GM21737 (cell line): Measurements from ENCODE around the gene SEMA5A.

Experiments
- ATAC-seq: cut with Tn5 transposase; IDR thresholded peaks from one replicate; pipeline ENCODE4 v1.9.1; 2021; ENCODE audit warnings: mild to moderate bottlenecking, moderate library complexity; ENCODE audit not compliant: unreplicated experiment

Gene SEMA5A

GRCh38 chr5:9340085-9340484 is 205.8 kb downstream of the SEMA5A start:
- no peak for ATAC-seq

DNA sequence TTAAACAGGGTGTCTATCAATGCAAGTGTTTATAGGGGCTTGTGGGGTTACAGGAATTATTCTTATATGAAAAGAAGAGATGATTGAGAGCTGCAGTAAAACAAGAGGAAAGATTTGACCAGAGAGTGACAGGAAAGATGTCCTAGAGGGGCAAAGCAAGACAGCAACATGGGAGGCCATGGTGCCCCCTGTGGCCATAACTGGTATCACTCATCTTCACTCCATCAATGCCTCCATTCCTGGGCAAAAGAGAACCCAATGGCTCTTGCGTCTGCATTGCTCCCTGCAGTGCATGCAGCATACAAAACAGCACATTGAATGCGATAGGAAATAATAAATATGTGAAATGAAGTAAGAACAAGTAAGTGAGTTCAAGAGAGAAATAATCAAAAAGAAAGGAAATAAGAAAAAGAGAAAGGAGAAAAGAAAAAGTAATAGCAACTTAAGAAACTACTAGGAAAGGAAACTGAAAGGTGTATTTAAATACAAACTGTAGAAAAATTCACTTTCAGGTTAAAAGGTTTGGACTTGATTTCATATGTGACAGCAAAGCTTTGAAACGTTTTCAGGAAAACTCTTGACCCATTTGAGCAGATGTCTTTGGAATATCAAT is 206.6 kb downstream of the SEMA5A start:
- no peak for ATAC-seq

- no peak for ATAC-seq
Observed at GRCh38 chr5:9338796-9339195, 207.1 kb downstream of the SEMA5A start.

DNA sequence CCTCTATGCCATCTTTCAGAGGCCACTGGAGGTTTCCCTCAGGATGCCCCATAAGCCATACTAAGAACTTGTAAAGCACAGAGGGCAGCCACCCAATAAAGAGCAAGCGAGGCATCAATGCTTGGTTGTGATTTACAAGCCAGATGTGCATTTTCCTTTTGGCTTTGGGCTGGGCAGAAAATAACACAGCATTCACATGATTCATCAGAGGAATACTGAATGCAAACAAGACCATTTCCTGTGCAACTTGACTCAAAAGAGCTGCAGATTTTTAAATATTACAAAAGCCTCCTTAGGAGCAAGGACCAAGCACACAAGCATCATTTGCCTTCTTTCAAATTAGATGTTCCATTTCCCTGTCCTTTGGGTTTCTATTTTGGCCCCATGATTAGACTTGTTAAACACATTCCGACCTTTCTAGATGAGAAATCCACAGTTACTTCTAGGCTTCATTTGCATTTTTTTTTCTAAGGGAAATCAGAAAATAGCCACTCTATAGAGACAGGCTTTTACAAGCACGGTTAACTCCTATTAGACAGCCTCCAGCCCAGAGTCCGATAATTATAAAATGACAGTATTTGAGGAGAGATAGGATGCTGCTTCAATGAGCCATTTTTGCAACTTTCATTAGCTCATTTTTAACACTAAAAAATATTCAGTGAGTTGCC is 207.8 kb downstream of the SEMA5A start:
- no peak for ATAC-seq

- ATAC-seq, result no peak
Observed at GRCh38 chr5:9335754-9336495, 209.9 kb downstream of the SEMA5A start.

- ATAC-seq, result no peak
Observed at GRCh38 chr5:9335269-9335668, 210.6 kb downstream of the SEMA5A start.

DNA sequence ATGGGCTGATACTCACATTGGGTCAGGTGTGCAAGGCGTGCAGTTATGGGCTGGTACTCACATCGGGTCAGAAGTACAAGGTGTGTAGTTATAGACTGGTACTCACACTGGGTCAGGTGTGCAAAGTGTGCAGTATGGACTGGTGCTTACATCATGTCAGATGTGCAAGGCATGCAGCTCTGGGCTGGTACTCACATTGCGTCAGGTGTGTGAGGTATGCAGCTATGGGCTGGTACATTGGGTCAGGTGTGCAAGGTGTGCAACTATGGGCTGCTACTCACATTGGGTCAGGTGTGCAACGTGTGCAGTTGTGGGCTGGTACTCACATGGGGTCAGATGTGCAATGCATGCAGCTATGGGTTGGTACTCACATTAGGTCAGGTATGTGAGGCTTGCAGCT is 213.8 kb downstream of the SEMA5A start:
- ATAC-seq, result no peak

DNA sequence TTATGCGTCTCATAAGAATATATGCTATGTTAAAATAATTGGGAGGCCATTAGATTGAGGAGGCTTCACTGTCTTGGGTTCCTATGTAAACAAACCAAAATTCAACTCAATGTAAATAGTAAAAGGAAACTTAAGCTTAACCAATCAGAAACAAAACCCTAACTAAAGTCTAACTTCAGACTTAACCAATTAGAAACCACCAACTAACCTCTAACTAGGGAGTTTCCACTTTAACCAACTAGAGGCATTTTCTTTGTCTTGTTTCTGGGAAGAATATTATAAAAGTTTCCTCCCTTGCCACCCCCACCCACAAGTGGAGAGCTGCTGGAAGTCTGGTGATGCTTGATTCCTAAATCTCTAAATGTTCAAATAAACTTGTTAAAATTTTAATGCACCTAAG is 214.5 kb downstream of the SEMA5A start:
- ATAC-seq, result no peak

DNA sequence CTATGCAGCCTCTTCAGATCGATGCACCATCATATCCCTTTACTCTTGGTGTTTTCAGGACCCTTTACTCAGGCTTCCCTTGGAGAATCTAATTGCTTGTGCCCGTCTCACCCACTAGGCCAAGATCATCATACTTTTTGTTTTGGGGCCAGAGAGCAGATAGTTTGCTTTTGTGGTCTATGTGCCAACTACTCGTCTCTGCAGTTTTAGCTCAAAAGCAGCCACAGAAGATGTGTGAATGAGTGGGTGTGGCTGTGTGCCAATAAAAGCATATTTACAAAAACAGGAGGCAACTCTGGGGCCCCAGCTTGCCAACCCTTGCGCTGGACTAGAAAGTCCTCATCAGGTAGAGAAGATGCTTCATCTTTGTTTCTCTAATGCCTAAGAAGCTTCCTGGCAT is 216.8 kb downstream of the SEMA5A start:
- no peak for ATAC-seq

GRCh38 chr5:9325549-9325948 is 220.3 kb downstream of the SEMA5A start:
- no peak for ATAC-seq

DNA sequence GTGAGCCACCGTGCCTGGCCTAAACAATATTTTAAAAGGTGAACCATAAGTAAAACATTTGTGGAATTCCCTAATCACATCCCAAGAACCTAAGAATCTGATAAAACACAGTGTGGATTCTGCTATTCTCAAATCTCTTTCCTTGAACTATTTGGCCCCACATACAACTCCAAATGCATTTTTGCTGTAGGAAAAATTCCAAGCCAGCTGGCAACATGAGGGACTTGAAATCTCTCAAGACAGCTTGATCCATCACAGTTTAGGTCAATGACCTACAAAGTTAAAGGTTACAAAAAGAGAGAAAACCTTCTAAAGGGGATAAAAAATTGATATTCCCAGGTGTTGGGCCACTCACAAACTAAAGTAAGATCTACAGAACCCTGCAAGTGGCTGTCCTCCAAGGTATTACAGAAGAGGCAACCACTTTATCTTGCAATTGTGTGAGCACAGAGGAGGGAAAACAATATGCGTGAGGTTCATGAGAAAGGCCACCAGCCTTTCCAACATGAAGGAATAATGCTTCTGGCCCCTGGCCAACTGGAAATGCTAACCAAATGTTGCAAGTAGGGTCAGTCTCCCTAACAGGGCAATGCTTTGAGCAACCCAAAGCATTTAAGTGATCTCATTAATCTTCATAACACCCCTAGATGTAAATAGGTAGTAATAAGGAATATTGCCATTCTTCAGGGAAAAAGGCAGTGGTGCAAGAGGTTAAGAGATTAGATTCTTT is 221.4 kb downstream of the SEMA5A start:
- ATAC-seq, result no peak

- ATAC-seq, result no peak
Observed at GRCh38 chr5:9320652-9321051, 225.2 kb downstream of the SEMA5A start.

DNA sequence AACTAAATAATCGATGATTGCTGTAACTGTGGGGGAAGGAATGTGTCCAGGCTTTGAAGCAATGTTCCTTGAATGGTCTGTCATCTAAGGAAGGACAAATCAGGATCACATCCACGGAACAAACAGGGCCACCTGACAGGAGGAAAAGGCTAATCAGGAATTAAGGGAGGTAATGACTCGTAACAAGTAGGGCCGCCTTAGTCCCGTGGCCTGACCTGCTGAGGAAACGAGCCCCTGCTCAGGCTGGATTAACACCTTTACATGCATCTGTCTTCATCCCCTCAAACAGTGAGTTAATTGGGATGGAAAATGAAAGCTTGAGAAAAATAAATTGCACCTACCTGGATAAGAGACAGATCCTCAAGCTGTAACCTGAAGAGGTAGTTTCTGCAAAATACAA is 227.8 kb downstream of the SEMA5A start:
- no peak for ATAC-seq

GRCh38 chr5:9316733-9317132 is 229.1 kb downstream of the SEMA5A start:
- no peak for ATAC-seq

- no peak for ATAC-seq
Observed at GRCh38 chr5:9316041-9316440, 229.8 kb downstream of the SEMA5A start.

DNA sequence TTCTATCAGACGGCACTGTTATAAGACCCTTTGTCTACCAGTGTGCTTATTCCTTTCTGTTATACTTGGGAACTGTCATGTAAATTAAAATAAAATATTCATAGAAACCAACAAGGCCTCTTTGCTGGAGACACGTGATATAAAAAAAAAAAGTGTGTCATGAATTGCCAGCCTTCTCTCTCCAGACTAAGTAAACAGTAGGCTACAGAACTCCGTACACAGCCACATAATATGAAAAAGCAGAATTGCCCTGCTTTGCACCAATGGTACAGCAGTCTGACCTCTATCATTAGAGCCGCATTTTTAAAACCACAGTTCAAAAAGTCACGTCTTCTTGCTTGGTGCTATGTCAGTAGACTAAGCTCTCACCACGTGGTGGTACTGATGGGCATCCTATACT is 231.3 kb downstream of the SEMA5A start:
- no peak for ATAC-seq

GRCh38 chr5:9313751-9314150 is 232.1 kb downstream of the SEMA5A start:
- no peak for ATAC-seq

- ATAC-seq, result no peak
Observed at GRCh38 chr5:9307150-9307549, 238.7 kb downstream of the SEMA5A start.

- ATAC-seq, result no peak
Observed at GRCh38 chr5:9302218-9302617, 243.7 kb downstream of the SEMA5A start.

- no peak for ATAC-seq
Observed at GRCh38 chr5:9301200-9301599, 244.7 kb downstream of the SEMA5A start.

DNA sequence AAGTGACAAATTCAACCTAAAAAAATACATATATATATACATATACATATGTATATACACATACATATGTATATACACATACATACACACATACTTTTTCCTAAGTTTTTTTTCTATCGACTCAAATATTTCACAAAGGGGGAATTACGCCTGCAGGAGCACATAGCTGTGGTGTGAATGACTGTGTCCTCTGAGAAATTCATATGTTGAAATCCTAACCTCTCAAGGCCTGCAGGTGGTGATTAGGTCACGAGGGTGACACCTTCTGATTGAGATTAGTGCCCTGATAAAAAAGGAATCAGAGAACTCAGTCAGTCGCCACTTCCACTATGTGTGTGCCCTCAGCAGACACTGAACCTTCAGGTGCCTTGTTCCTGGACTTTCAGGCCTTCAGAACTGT is 248.7 kb downstream of the SEMA5A start:
- ATAC-seq, result no peak

DNA sequence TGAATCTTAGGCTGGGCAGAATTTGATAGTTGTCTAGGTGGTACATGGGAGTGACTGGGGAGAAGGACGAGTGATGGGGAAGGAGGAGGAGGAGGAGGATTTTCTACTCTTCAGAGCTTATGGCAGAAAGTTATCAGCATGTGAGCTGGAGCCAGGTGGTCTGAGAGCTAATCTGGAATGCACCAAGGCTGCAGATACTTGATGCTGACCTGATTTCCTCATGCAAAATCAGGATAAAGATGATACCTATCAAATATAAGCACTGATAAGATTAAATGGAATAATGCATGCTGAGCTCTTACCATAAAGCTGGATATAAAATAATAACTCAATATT is 250.4 kb downstream of the SEMA5A start:
- no peak for ATAC-seq
